ENCODE data around the gene ZNF385B. TPM values are rescaled to one million over a fixed set of nuclear protein-coding genes. Genes with fewer than 3 reads are reported as not detected.

The ZNF385B gene
- total and polyA plus RNA-seq, 4 donors = 3.0 to 7.2 (median 3.9) TPM

- H3K27me3 ChIP-seq (ENCODE audit: control insufficient read depth in 4 of 4, insufficient read depth in 4 of 4, low read length in 3 of 4) = no peaks in the 10 kb centered on the region
These were observed 184.2 kb downstream of the ZNF385B start for GRCh38 chr2:179677077-179677688.

GRCh38 chr2:179675435-179675834 is 186.0 kb downstream of the ZNF385B start:
- Histone ChIP-seq H3K9me3 (ENCODE audit: control insufficient read depth in 4 of 4, low read length in 3 of 4) (no peaks in the 10 kb centered on the region), H3K36me3 (ENCODE audit: control insufficient read depth in 4 of 4, insufficient read depth in 3 of 4, low read depth in 1 of 4, low read length in 3 of 4) (no peaks in the 10 kb centered on the region), H3K27me3 (ENCODE audit: control insufficient read depth in 4 of 4, insufficient read depth in 4 of 4, low read length in 3 of 4) (no peaks in the 10 kb centered on the region), H3K27ac (ENCODE audit: low read depth in 1 of 2, low read length in 2 of 2) (no peak overlapping the region), H3K4me3 (ENCODE audit: low read depth in 1 of 3, low read length in 3 of 3) (no peak overlapping the region), H3K4me1 (ENCODE audit: control insufficient read depth in 4 of 4, insufficient read depth in 4 of 4, low read length in 3 of 4) (peaks cover 0 to 5% (median 2%) of the 10 kb centered on the region in 4 donors), H3K9ac (ENCODE audit: low read depth in 1 of 2, low read length in 2 of 2) (no peak overlapping the region)
- TF ChIP-seq EGR1 (IDR thresholded peaks at IDR 0.05; ENCODE audit: low read depth in 2 of 2) (no peak), HNF4A (conservative IDR thresholded peaks at IDR 0.05) (no peak), TAF1 (conservative IDR thresholded peaks at IDR 0.05) (no peak)
- 44% methylated on average over 3 of the region's 3 CpGs for WGBS
- no peak for DNase-seq (ENCODE audit: low spot score)

More at GRCh38 chr2:179677077-179677688, 184.2 kb downstream of the ZNF385B start:
- Histone ChIP-seq H3K4me3 (ENCODE audit: low read depth in 1 of 3, low read length in 3 of 3) (no peak overlapping the region), H3K36me3 (ENCODE audit: control insufficient read depth in 4 of 4, insufficient read depth in 3 of 4, low read depth in 1 of 4, low read length in 3 of 4) (no peaks in the 10 kb centered on the region), H3K9me3 (ENCODE audit: control insufficient read depth in 4 of 4, low read length in 3 of 4) (no peaks in the 10 kb centered on the region), H3K9ac (ENCODE audit: low read depth in 1 of 2, low read length in 2 of 2) (no peak overlapping the region), H3K27ac (ENCODE audit: low read depth in 1 of 2, low read length in 2 of 2) (no peak overlapping the region), H3K4me1 (ENCODE audit: control insufficient read depth in 4 of 4, insufficient read depth in 4 of 4, low read length in 3 of 4) (peaks cover 0 to 5% (median 2%) of the 10 kb centered on the region in 4 donors)
- WGBS = 64% methylated on average over 3 of the region's 3 CpGs
- TF ChIP-seq ZBTB33 (IDR thresholded peaks at IDR 0.05) = no peak
- TF ChIP-seq FOXA2 (IDR thresholded peaks at IDR 0.05) = no peak
- no peak for TF ChIP-seq TAF1 (conservative IDR thresholded peaks at IDR 0.05)
- no peak for DNase-seq (ENCODE audit: low spot score)

- Histone ChIP-seq H3K27me3 (ENCODE audit: control insufficient read depth in 4 of 4, insufficient read depth in 4 of 4, low read length in 3 of 4) (no peaks in the 10 kb centered on the region), H3K27ac (ENCODE audit: low read depth in 1 of 2, low read length in 2 of 2) (no peak overlapping the region), H3K9me3 (ENCODE audit: control insufficient read depth in 4 of 4, low read length in 3 of 4) (no peaks in the 10 kb centered on the region), H3K4me1 (ENCODE audit: control insufficient read depth in 4 of 4, insufficient read depth in 4 of 4, low read length in 3 of 4) (peaks cover 0 to 3% (median 1%) of the 10 kb centered on the region in 4 donors), H3K4me3 (ENCODE audit: low read depth in 1 of 3, low read length in 3 of 3) (no peak overlapping the region), H3K9ac (ENCODE audit: low read depth in 1 of 2, low read length in 2 of 2) (no peak overlapping the region), H3K36me3 (ENCODE audit: control insufficient read depth in 4 of 4, insufficient read depth in 3 of 4, low read depth in 1 of 4, low read length in 3 of 4) (no peaks in the 10 kb centered on the region)
- DNase-seq (ENCODE audit: low spot score) = no peak
- 93% methylated on average over 6 of the region's 6 CpGs for WGBS
- no peak for TF ChIP-seq TAF1 (conservative IDR thresholded peaks at IDR 0.05)
- no peak for TF ChIP-seq RXRA (IDR thresholded peaks at IDR 0.05)
- no peak for TF ChIP-seq GABPA (IDR thresholded peaks at IDR 0.05 in 1 of 2, conservative IDR thresholded peaks at IDR 0.05 in 1 of 2)
- TF ChIP-seq RAD21 (IDR thresholded peaks at IDR 0.05) = no peak
- TF ChIP-seq NR2F2 (IDR thresholded peaks at IDR 0.05) = no peak
- no peak for TF ChIP-seq HNF4A (conservative IDR thresholded peaks at IDR 0.05)
- TF ChIP-seq ZBTB33 (IDR thresholded peaks at IDR 0.05) = no peak
- TF ChIP-seq HNF4G (IDR thresholded peaks at IDR 0.05) = no peak
- no peak for TF ChIP-seq YY1 (IDR thresholded peaks at IDR 0.05)
- no peak for TF ChIP-seq FOXA2 (IDR thresholded peaks at IDR 0.05)
- no peak for TF ChIP-seq EGR1 (IDR thresholded peaks at IDR 0.05; ENCODE audit: low read depth in 2 of 2)
- TF ChIP-seq CTCF (IDR thresholded peaks at IDR 0.05; ENCODE audit: low read depth, low read length, missing input control) = no peak
- TF ChIP-seq REST (IDR thresholded peaks at IDR 0.05) = no peak
- TF ChIP-seq JUND (IDR thresholded peaks at IDR 0.05) = no peak
- no peak for TF ChIP-seq ATF3 (IDR thresholded peaks at IDR 0.05)
These were observed 190.1 kb downstream of the ZNF385B start for GRCh38 chr2:179671043-179671981.
